Dedifferentiated amniotic fluid mesenchymal stem cell (primary cell): ENCODE data around the gene FZD10.

ENCODE experiments used
- DNase-seq: peaks from one replicate; pipeline ENCODE4 v3.0.0-alpha.2; 2016; ENCODE audit errors: extremely low spot score

Gene FZD10

DNA sequence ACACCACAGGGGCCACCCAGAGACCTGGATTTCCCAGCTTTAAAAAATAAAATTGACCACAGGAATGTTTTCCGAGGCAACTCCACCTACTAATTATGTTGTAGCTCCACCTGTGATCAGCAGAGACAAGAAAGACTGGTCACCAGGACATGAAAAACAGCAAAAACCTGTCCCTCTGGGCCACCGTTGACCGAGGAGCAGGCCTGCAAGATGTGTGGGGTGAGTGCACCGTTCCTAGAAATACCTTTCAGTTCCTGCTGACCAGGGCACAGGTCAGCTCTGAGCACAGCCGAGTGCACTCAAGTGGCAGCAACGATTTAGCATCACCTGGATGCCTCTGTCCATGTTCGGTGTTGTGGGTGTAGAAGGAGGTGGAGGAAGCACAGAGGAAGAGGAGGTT is 16.9 kb downstream of the FZD10 start:
- DNase-seq: no peak

DNA sequence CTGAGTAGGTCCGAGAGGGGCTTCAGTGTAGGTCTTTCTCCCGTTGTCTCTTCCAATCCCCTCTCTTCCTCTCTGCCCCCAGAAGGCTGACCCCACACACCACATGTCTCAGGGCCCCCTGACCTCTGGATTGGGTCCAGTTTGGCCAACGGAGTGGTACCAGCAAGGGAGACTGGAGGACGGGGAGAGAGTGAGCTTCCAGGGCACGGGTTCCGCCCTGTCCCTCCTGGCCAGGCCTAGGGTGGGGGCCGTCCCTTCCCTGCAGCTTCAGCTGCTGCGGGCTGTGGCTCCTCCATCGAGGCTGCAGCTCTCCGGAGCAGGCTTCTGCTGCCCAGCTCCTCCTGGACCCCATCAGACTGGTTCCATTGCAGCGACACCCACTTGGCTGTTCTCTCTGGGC is 17.4 kb downstream of the FZD10 start:
- no peak for DNase-seq

DNA sequence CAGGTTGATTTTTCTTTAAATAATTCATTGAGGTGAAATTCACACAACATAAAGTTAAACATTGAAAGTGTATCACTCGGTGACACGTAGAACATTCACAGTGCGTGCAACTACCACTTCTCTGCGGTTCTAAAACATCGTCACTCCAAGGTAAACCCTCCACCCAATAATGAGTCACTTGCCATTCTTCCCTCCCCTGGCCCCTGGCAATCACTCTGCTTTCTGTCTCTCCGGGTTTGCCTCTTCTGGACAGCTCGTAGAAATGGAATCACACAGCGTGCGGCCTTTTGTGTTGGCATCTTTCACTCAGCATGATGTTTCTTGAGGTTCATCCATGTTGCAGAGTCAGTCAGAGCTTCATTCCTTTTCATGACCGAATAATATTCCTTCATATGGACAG is 18.9 kb downstream of the FZD10 start:
- no peak for DNase-seq

DNA sequence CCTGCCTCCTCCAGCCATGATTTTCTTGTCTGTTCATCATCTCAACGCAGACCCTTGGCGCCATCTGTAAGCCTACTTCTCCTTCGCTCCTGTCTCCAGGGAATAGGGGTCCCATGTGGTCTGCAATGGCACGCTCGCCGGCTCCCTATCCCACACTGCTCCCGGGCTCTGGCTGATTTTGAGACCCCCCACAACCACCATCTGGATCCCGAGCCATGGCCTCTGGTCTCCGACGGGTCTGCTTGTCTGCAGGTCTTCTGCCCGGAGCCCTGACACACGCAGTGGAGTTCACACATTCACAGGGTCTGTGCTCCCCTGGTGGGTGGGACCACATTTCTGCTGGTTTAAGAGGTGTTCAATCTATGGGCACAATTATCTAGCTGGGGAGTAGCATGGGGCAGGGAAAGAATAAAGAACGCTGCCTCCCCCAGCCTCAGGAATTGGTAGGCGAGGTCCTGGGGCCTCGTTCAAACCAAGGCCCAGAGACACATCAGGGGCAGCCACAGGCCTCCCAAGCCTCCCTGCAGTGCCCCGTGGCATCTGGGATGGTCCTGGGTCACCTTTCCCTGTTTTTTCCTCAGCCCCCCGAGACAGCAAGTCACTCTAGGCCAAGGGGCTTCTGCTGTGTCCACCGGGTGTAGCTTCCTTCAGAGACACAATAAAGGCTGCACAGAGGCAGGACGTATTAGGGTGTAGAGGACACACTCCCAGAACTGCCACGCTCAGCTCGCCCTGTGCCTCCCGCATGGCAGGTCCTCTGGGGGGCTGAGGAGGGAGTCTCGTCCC is 21.5 kb downstream of the FZD10 start:
- DNase-seq: no peak

- no peak for DNase-seq
Observed at GRCh38 chr12:130184404-130185090, 22.3 kb downstream of the FZD10 start.

DNA sequence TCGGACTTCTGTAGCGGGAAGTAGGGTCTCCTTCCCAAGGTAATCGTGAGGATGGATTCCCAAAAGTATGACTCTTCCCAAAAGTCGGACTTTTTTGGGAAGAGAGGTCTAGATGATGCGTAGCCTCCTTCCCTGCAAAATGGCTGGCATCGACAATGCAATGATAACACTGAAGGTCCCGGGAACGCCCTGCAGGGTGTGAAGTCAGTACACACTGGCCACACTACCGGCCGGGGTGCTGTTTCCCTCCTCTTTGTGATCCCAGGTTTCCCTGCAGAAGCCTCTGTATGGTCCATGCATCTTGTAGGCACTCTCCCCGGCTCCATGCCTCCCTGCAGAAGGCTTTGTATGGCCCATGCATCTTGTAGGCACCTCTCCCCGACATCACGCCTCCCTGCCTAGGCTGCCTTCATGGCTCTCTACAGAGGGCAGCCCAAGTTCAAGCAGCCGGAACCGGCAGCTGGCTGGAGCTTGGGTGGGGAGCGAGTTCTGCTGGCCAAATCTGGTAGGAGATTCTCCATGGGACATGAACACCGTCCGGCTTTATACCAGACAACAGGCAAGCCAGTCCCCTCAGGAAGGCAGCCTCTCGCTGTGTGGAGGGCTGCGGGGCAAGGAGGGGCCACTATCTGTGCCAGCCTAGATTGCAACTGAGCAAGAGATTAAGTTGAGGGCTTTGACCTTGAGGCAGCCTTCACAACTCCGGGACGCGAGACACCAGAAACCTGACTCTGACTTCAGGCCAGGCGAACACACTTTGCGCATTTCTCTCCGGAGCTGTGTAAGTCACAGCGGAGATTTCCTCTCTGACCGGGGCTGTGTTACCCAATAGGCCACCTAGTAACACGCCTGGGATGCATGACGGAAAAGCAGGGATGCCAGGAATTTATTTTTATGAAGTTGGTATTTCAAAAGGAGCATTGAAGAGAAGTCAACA is 23.5 kb downstream of the FZD10 start:
- DNase-seq: no peak

GRCh38 chr12:130186651-130187268 is 24.5 kb downstream of the FZD10 start:
- DNase-seq: no peak

GRCh38 chr12:130192642-130193345 is 30.5 kb downstream of the FZD10 start:
- DNase-seq: no peak

DNA sequence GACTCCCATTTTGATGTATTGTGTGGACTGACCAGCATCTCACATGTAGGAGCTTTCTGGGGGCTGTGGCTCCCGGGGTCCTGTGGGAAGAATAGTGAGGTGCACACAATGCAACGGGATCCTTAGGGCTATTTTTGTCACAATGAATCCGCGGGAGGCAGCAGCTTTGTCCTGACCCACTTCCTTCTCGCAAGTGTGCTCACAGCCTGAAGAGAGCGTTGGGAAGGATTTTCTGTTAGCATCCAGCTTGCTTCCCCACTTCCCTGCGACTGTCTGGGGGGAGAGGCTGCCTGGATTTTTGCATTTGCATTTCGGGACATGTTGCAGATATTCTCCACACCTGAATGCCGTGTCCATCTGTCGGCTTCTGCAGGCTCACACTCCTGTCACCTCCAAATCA is 31.9 kb downstream of the FZD10 start:
- DNase-seq: no peak

DNA sequence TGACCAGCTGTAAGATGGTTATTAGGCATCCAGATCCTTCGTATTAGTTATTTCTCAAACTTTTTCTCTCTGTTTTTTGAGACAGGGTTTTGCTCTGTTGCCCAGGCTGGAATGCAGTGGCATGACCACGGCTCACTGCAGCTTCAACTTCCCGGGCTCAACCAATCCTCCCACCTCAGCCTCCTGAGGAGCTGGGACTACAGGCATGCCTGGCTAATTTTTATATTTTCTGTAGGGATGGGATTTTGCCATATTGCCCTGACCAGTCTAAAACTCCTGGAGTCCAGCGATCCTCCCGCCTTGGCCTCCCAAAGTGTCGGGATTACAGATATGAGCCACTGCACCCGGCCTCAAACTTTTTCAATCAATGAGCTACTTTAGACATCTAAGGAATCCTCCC is 33.1 kb downstream of the FZD10 start:
- DNase-seq: no peak

GRCh38 chr12:130195776-130196175 is 33.5 kb downstream of the FZD10 start:
- no peak for DNase-seq

DNA sequence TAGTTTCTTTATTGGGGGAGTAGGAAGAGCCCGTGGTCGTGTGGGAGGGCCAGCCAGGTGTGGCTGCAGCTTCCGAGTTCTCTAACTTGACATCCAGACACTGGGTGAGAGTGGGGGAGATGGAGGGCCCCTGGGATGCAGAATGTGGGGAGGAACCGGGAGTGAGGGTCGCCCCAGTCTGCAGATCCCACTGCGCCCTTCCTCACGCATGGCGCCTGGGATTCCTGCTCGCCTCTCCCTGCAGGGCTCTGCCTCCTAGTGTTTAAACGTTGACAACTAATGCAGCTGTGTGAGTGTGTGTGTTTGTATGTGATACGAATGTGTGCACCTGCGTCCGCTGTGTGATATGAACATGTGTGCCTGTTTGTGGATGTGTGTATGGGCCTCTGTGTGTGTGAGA is 34.6 kb downstream of the FZD10 start:
- no peak for DNase-seq

GRCh38 chr12:130198026-130198662 is 35.9 kb downstream of the FZD10 start:
- no peak for DNase-seq

DNA sequence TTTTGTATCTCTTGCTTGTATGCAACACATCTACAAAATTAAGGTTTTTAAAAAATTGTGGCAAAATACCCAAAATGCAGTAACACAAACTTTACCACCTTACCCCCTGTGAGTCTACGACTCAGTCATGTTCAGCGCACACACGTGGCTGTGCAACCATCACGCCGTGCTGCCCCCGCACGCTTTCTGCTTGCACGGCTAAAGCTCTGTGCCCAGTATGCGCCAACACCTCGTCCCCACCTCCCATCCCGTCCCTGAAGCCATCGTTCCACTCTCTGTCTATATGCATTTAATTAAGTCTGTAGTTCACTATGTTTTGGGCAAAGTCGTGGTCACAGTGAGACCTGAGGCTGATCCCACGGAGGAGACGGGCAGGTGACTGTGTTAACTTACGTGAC is 36.4 kb downstream of the FZD10 start:
- DNase-seq: no peak

DNA sequence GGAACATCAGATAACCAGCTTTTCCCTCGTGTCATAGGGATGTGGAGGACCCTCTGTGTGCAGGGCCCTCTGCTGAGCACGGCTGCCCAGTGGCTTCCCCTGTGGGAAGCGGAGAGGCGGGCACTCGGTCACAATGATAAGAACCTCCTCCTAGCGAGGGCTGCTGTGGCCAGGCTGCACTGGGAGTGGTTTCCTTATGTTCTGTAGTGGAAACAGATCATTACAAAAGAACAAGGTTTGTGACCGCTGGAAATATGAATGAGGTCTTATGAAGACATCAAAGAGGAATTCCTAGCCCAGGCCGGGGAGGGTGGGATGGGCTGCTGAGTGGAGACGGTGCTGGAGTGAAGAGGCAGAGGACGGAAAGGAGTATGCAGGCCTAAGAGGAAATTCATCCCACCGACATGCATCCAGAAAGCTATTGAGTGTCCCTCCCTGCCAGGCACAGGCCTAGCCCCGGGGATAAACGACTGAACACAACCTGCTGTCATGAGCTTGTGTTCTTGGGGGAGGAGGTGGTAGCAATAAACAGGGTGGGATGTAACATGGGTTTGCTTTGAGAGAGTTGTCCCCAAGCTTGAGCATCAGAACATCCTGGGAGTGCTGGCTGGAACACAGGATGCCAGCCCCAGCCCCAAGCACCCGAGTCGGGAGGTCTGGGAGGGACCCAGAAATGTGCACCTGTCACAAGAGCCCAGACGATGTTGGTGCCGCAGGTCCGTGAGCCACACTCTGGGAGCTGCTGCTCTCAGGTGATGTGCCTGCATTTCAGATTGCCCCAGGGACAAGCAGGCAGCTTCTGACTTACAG is 37.5 kb downstream of the FZD10 start:
- DNase-seq: no peak

DNA sequence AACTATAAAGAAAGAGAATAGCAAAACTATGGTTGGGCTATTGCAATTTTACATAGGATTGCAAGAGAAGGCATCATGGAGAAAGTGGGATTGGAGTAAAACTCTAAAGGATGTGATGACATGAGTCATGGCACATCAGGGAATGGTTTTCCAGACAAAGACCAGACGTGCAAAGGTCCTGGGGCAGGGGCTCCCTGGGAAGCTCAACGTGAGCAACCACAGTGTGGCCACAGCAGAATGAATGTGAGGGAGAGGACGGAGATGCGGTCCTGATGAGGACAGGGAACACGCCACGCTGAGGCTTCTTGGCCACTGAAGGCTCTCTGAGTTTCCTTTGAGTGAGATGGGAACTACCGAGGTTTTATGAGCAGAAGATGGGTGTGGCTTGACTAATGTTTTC is 38.2 kb downstream of the FZD10 start:
- no peak for DNase-seq

- DNase-seq: no peak
Observed at GRCh38 chr12:130201037-130201436, 38.8 kb downstream of the FZD10 start.

DNA sequence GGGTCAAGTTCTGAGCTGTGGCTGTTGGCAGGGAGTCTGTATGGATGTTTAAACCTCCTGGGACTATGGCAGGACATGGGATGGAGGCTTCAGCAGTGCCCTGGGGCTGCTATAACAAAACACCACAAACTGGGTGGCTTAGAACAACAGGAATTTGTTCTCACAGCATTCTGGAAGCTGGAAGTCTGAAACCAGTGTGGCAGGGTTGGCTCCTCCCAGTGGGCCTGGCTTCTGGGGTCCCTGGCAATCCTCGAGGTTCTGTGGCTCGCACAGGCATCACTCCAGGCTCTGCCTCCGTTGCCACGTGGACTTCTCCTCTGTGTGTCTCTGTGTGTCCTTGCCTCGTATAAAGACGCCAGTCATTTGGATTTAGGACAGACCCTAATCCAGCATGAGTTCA is 39.9 kb downstream of the FZD10 start:
- no peak for DNase-seq

DNA sequence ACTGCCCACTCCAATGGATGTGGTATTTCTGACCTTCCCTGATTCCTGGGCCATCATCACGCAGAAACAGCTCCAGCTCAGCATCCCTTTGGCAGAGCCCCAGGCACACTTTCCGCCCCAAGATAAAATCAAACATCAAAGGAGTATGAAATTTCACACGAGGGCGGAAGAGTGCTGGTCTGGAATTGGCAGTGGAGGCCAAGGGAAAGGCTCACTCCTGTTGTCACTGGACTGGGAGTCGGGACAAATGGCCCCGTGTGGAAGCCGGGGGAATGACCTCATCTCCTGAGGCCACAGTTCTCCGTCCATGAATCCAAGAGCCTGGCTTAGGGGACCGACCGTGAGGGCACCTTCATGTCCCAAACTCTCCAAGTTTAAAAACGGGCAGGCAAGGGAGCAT is 40.9 kb downstream of the FZD10 start:
- no peak for DNase-seq

GRCh38 chr12:130204541-130204953 is 42.3 kb downstream of the FZD10 start:
- DNase-seq: no peak
